ENCODE measurements around the gene STUM.

GRCh38 chr1:226533220-226533619, 15.3 kb upstream of the STUM start:
- TF ChIP-seq POLR2A (IDR thresholded peaks at IDR 0.05; ENCODE audit: low read length) = no peak
- no peak for TF ChIP-seq GATA1 (IDR thresholded peaks at IDR 0.05; ENCODE audit: low read depth, low read length)

All from erythroblast (primary cell).